TTC549 (cell line): ENCODE results near the gene TARBP1.
"Not testable (repeated sequence)": the region's sequence is repeated elsewhere in the genome, so short reads cannot be mapped to it uniquely, and the experiment has no call there.

Experiments used
- FAIRE-seq: peaks from 2 replicates; lab custom pipeline; 2012; peaks lifted over from hg19 to GRCh38; lab: Jason Lieb, UNC

The TARBP1 gene, protein sequence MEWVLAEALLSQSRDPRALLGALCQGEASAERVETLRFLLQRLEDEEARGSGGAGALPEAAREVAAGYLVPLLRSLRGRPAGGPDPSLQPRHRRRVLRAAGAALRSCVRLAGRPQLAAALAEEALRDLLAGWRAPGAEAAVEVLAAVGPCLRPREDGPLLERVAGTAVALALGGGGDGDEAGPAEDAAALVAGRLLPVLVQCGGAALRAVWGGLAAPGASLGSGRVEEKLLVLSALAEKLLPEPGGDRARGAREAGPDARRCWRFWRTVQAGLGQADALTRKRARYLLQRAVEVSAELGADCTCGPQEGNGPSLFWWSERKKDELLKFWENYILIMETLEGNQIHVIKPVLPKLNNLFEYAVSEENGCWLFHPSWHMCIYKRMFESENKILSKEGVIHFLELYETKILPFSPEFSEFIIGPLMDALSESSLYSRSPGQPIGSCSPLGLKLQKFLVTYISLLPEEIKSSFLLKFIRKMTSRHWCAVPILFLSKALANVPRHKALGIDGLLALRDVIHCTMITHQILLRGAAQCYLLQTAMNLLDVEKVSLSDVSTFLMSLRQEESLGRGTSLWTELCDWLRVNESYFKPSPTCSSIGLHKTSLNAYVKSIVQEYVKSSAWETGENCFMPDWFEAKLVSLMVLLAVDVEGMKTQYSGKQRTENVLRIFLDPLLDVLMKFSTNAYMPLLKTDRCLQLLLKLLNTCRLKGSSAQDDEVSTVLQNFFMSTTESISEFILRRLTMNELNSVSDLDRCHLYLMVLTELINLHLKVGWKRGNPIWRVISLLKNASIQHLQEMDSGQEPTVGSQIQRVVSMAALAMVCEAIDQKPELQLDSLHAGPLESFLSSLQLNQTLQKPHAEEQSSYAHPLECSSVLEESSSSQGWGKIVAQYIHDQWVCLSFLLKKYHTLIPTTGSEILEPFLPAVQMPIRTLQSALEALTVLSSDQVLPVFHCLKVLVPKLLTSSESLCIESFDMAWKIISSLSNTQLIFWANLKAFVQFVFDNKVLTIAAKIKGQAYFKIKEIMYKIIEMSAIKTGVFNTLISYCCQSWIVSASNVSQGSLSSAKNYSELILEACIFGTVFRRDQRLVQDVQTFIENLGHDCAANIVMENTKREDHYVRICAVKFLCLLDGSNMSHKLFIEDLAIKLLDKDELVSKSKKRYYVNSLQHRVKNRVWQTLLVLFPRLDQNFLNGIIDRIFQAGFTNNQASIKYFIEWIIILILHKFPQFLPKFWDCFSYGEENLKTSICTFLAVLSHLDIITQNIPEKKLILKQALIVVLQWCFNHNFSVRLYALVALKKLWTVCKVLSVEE (N-terminal part only)

DNA sequence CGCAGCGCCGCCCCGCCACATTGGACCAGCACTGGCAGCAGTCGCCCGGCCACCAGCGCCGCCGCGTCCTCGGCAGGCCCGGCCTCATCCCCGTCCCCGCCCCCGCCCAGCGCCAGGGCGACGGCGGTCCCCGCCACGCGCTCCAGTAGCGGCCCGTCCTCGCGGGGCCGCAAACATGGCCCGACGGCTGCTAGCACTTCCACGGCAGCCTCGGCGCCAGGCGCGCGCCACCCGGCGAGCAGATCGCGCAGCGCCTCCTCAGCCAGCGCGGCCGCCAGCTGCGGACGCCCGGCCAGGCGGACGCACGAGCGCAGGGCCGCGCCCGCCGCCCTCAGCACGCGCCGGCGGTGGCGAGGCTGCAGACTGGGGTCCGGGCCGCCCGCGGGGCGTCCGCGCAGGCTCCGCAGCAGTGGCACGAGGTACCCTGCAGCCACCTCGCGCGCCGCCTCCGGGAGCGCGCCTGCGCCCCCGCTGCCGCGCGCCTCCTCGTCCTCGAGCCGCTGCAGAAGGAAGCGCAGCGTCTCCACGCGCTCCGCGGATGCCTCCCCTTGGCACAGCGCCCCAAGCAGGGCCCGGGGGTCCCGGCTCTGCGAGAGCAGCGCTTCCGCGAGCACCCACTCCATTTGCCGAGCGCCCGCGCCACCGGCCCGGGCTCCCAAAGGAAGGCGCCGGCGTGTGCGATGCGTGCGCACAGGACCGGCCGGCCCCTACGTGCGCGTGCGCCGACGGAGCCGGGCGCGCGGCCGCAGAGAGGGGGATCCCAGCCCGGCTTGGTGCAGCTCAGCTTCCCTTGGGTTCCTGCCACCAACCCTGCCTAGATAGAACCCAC lies at the start of gene TARBP1:
TSS of gene TARBP1 (minus strand) at position 699 of the 829 bp plus-strand sequence. CDS start at position 623, 76 bp downstream.
- FAIRE-seq: no peak

DNA sequence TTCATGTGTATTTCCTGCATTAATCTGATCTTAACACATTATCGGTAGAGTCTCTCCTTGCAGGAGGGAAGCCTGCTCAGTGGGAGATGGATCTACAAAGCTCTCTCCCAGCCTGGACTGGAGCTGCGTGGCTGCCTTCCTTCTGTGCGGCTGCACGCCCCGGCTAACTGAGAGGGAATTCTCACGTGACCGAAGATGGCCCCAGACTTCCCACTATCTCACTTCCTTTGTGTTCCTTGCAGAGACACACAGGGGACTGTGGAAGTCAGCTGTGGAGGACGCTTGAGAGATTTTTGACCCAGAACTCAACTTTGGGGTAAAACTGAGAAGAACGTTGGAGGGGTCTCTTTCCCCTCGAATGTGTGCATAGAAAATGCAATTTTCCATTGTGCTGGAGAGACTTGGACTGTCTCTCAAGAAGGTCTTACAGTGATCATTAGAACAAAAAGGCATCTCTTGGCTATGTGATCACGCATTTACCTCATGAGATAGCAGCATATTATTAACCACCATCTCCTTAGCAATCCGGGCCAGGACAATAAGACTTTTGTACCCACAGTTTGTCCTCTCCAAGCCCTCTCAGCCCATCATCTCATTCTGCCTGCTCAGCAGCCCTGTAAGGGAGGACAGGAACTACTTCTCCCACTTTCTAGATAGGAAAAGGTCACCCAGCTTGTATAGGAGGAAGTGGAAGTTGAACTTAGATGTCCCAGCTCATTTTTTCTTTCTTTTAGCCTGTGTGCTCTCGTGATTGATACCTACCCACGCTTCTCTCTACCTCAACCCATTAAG lies 49.3 kb upstream of the TARBP1 start:
- no peak for FAIRE-seq

DNA sequence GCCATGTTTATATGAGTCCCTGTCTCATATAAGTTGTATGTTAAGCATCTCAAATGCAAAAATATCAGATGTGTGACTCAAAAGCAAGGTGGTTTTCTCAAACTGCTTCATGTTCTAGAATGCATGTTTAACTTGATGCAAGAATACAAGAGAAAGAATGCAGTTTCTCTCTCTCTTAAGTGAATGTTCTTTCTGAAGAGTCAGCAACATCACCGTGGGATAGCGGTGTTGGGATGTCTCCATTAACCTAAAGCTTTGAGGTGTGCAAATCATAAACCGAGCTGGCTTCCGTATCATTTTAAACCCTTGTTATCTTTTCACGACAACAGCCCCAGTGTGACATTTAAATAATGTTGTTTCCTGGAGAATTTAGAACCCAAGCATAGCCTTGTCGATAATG lies 48.4 kb upstream of the TARBP1 start:
- no peak for FAIRE-seq

DNA sequence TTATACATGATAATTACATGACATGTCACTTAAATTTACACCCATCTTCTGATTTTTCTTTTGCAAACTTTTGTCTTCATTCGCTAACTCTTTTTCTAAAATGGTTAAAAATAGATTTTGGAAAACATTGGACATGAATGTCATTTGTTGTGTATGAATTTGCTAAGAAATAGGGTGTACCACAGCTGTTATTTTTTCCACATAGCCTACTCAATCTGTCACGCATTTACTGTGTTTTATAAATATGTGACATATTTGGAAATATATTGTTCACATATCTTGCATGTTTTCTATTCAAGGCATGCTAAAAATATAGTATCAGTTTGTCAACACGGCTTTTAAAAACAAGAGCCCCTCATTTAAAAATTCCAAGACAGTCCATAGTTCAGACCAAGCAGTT lies 47.9 kb upstream of the TARBP1 start:
- no peak for FAIRE-seq

DNA sequence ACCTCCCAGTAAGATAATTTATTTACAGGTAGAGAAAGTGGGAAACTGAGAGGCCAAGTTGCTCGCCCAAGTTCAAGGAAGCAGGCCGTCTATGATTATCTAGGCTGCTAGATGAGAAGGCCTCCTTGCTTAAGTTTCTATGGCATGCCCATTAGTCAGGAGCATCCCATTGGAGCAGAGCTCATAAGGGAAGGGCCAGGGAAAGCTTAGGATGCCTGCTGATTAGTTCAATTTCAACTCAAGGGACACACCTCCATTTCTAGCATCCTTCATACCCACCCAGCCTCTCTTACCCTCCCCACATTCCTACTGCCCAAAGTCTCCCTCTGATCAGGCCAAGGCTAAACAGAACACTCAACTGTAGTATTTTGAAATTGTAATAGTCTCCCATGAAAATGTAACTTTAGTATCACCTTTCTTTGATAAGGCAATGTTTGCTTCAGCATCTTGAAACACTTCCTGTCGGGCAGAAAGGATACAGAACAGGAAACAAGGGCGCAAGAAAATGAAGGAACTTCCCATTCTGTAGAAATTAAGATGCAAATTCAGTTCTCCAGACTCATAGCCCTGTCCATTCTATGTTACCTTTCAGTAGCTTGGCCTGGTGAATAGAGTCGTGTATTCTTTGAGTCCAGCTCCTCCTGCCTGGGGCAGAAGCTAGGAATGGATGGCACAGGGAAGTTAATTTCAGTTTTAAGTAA lies 46.3 kb upstream of the TARBP1 start:
- FAIRE-seq: no peak

DNA sequence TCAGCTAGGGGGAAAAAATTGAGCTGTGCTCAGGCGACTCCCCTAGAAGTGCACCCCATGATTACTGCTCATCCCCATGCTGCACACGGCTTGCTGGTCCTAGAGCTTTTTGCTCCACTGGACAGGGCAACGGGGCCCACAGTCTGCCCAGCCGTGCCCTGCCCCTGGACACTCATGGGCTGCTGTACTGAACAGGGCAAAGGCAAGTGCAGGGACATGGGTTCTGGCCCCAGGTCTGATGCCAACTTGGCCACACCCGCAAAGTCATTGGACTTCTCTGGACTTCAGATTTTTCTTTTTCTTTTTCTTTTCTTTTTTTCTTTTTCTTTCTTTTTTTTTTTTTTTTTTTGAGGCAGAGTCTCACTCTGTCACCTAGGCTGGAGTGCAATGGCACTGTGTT lies 42.9 kb upstream of the TARBP1 start:
- FAIRE-seq: no peak

DNA sequence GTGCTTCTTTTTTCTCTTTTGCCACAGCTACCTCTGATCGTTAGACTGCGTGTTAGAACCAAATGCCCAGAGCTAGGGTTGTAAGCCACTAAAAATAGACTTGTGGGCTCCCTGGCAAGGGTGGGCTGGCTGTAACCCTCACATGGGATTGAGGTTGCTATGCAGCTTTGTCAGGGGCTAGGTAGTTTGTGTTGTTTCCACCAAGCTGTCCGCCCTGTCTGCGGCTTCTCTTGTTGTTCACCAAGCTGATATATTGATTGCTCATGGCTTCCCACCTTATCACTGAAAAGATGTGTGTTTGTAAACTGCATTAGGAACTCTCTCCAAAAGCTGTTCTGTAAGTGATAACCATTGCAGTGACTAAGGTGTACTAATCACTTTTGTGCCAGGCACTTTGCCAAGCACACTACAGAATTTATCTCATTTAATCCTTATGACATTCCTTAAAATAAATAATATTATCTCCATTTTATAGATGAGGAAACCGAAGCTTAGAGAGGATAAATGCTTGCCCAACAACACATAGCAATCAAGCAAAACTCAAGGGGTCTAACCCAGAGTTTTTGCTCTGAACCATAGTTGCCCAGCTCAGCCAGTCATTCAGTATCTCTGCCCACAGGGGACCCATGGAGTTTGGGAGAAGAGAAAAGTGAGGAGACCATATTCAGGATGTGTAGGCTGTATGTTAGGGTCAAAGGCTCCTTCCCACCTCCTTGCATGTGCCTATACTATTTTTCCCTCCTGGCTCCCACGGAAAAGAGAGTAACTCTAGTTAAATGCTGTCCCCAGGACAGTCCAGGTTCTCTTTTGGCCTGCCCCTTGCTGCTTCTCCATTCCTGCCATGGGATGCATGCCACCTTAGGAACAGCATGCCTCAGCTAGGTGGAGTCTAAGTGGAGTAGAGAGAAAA lies 42.2 kb upstream of the TARBP1 start:
- no peak for FAIRE-seq

DNA sequence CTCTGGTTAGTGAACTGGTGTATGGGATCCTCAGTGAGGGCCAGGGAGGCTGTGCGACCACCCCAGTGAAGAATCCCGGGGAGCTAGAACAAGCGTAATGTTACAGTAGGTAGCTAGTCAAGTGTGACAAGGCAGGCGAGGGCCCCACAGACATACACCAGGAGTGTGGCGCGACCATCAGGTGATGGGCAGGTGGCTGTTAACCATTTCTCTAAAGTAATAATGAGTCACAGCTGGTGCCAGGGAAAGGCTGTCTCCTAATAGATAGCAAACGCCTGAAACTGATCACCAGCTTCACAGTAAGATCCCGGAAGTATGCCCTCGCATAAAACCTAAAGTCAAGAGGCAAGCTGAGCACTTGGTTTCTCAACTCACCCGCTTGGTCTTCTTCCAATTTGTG lies 40.5 kb upstream of the TARBP1 start:
- no peak for FAIRE-seq

DNA sequence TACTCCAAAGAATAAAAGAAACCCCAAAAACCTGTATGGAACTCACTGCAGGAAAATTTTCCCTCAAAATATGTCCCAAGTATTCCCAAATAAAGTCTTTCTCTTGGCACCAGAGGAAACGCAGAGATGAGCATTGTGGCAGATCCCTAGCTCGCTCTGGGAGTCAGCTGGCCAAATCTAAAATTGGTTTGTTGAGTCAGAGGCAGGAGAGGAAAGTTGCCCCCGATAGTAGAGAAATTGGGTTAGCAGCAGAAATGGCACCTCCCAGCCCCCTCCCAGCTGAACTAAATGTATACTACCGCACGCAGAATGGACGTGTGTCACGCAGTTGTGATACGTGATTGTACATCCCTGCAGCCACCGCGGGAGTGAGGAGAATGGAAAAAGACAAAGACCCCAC lies 39.9 kb upstream of the TARBP1 start:
- FAIRE-seq: no peak

DNA sequence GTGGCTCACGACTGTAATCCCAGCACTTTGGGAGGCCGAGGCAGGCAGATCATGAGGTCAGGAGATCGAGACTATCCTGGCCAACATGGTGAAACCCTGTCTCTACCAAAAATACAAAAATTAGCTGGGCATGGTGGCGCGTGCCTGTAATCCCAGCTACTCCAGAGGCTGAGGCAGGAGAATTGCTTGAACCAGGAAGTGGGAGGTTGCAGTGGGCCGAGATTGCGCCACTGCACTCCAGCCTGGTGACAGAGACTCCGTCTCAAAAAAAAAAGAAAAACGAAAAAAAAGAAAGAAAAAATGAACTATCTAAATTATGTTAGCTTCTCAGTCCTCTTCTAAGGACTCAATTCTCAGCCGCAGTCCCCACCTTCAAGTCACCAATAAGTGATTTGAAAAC lies 39.1 kb upstream of the TARBP1 start:
- not testable (repeated sequence) for FAIRE-seq

DNA sequence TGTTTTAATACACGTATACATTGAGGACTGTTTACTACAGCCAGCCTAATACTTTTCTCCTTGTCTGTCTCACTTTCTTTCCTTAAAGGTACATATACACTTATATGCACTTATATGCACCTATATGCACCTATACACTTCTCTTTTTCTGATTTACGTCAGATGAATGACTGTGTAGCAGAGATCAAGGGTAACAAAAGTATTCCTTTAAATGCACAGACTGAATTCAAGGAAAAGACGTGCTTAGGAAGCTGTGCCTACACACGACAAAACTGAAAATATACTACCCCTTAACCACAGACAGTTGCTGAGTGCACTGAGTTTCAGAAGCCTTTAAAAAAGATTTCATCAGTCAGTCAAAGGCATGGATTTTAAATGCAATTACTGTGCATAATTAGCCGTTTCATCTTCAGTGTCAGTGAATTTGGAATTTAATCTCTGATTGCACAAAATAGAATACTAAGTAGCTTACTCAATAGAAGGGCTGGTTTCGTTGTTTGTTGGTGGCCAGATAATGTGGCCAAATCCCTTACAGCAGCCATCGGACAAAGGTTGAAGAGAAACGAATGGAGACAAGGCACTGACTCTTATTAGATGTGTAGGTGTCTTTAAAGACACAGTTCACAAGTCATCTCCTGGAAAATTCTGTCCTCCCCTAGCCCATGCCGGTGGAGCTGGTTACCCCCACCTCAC lies 38.3 kb upstream of the TARBP1 start:
- FAIRE-seq: no peak

DNA sequence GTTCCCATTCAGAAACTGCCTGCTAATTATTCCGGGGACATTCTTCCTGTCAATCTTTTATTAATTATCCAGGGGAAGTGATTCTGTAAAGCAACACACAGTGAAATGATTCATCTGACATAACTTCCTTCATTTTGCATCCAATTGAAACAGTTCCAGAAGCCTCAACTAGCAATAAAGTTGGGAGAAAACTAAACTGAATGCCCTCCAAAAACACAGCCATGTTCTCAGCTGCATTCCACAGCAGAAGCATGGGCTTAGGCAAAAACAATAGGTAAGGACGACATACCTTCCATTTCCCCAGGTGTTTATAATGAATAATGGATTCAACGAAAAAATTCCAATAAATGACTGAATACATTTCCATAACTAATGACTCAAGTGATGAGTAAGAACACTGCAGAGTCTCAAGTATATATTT lies 36.9 kb upstream of the TARBP1 start:
- FAIRE-seq: no peak

DNA sequence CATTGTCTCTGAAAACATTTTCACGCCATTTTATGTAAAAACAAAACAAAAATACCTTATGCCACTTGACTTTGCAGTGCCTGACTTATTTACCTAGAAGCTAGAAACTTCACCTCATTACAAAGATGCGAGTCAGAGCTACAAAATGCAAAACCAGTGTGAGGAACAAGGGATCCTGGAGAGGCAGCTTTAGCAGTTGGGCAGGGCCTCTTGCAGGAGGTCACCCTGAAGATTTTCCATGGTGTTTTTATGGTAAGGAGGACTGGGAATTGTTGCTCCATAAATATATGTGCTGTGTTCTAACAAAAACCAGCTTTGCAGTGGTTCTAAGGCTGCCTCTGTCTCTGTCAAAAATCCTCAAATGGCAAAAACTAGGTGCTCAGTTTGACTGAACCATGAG lies 36.4 kb upstream of the TARBP1 start:
- peak; percentile 25 for FAIRE-seq

DNA sequence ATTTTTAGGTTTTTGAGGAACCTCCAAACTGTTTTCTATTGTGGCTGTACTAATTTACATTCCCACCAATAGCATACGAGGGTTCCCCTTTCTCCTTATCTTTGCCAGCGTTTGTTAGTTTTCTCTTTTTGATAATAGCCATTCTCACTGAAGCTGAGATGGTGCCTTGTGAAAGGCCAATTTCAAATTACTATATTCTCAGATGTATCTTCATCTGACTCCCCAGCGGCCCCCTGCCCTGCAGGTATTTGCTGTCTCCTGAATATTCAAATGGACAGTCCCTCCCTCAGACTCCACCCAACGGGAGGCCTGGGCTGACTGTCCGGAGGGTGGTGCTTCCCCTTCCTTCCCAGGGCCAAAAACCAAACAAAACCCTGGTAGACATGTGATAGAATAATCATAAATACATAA lies 33.5 kb upstream of the TARBP1 start:
- FAIRE-seq: no peak

DNA sequence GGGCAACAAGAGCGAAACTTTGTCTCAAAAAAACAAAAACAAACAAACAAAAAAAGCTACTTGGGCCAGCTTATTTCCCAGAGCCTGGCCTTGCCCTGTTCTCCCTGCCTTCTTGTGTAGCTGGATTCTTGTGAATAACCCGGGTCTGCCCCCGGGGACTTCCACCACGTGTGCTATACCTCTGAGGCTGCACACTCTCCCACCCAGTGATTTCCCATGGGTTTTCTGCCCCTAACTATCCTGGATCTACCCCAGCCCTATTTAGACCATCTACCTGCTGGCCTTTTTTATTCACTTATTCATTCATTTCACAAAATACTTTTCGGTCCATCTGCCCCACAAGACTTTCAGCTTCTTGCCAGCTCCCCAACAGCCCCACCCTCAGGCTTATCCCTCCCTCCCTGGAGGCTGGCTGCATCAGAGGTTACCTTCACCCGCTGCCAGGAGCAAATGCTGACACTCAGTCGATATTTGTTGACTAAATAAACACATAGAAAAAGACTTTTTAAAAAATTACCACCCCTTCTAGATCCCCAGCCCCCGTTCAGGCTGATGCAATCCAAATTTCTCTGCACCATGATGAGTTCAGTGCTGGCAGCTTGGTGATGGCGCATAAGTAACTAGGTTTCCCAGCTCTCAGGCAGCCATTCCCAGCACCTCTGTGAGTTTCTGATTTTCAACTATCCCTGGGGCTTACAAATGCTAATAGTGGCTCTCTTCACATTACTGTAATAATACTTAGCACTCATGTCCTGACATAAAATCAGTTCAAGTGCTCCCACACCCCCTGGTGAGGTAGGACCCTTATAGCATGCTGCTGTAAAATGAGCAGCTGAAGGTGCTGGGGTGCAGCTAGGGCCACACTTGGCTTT lies 30.7 kb upstream of the TARBP1 start:
- FAIRE-seq: no peak

DNA sequence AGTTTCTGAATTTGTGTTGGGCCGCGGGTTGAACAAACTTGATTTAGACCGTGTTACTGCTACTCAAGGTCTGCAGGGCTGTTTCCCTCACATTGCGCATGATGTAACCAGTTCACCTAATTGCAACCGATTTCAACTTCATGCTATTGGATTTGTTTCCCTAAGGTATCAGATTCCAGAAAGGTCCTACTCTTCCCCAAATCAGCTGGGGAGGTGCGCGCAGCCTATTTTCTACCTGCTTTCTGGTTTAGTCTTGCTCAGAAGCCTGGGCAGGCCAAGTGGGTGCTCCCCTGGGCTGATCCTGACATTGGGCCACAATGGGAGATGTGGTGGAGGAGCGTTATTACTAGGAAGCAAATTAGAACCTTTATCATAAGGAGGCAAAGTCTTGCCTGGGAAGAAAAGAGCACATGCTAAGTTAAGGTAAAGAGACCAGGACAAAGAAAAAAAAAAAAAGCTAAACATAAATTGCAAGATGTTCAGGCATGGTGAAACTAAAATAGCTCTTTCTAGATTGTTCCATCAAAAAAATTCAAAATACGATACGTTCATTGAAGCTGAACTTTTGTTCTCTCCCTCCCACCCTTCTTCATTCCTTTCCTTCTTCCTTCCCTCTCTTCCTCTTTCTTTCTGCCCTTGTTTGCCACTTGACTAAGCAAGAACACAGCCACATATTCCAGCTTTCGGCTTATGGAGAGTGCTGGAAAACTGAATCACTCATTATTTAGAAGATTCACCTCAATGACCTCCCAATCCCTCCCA lies 28.8 kb upstream of the TARBP1 start:
- FAIRE-seq: no peak

DNA sequence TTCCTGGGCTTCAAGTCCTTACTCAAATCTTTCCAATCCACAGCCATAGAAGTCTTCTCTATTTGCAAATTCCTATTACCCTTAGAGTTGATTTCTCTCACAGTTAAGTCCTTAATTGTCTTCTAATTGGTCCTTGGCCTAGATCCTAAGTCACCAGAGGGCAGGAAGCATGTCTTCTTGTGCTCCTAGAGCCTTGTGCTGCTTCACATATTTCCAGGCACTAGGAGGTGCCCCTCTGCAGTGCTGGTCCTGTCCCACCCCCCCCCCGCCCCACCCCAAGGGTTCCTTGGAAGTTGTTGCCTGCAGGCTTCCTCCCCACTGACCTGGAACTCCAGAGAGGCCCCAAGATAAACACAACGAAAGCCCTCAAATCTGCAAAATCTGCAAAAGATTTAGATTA lies 28.1 kb upstream of the TARBP1 start:
- no peak for FAIRE-seq
